Measurements from ENCODE around the gene REG4.
"Not testable (repeated sequence)": the region's sequence is repeated elsewhere in the genome, so short reads cannot be mapped to it uniquely, and the experiment has no call there.

Gene REG4

DNA sequence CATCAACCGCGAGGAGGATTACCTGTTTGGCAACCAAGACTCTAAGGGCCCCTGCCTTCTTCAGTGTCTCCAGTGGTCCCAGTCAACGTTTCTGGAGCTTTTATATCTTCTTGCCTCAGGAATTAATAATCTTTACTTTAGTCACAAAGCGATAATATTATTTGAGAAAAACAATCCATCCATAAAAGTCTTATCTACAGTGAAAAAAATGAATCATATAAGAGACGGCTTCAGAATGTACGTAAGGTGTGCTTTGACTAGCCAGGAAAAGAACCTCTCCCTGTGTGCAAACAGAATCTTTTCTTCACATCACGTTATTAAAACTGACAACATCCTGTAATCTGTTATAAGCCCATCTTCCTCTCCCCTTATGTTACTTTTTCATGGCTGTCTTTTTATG, at the start of gene REG4:
Gene REG4, minus strand, starts transcription at position 74 of the 400 bp plus-strand sequence. CDS start 2,691 bp downstream, outside the sequence.
- DNase-seq (ENCODE audit: extremely low spot score), result no peak
- TF ChIP-seq, protein P1, sequence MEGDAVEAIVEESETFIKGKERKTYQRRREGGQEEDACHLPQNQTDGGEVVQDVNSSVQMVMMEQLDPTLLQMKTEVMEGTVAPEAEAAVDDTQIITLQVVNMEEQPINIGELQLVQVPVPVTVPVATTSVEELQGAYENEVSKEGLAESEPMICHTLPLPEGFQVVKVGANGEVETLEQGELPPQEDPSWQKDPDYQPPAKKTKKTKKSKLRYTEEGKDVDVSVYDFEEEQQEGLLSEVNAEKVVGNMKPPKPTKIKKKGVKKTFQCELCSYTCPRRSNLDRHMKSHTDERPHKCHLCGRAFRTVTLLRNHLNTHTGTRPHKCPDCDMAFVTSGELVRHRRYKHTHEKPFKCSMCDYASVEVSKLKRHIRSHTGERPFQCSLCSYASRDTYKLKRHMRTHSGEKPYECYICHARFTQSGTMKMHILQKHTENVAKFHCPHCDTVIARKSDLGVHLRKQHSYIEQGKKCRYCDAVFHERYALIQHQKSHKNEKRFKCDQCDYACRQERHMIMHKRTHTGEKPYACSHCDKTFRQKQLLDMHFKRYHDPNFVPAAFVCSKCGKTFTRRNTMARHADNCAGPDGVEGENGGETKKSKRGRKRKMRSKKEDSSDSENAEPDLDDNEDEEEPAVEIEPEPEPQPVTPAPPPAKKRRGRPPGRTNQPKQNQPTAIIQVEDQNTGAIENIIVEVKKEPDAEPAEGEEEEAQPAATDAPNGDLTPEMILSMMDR (IDR thresholded peaks at IDR 0.05; ENCODE audit: control extremely low read depth, extremely low read depth, low read depth, missing control alignments), result no peak
- CTCF ChIA-PET, result interaction anchor here (1.1 to 2.1 kb wide), 2 partner anchors 12 to 68 kb away, joined by 4 to 7 read pairs; no protein-coding TSS in a partner anchor
- POLR2A ChIA-PET, result no interaction called here

GRCh38 chr1:119859647-119860046, 48.4 kb upstream of the REG4 start:
- TF ChIP-seq, protein P1 (IDR thresholded peaks at IDR 0.05; ENCODE audit: control extremely low read depth, extremely low read depth, low read depth, missing control alignments), result no peak
- DNase-seq (ENCODE audit: extremely low spot score), result no peak
- POLR2A ChIA-PET, result no interaction called here
- CTCF ChIA-PET, result interaction anchor here (1.7 to 2.9 kb wide), 3 partner anchors 10 to 51 kb away, joined by 3 to 18 read pairs (median 5); no protein-coding TSS in a partner anchor

- POLR2A ChIA-PET; DNase-seq (ENCODE audit: extremely low spot score): not testable (repeated sequence)
- CTCF ChIA-PET, result interaction anchor here (0.7 to 2.9 kb wide), 4 partner anchors 11 to 50 kb away, joined by 5 to 18 read pairs (median 5); no protein-coding TSS in a partner anchor
These were observed 47.4 kb upstream of the REG4 start for GRCh38 chr1:119858556-119859214.

- TF ChIP-seq, protein P1 (IDR thresholded peaks at IDR 0.05; ENCODE audit: control extremely low read depth, extremely low read depth, low read depth, missing control alignments), result no peak
- no peak for DNase-seq (ENCODE audit: extremely low spot score)
- POLR2A ChIA-PET, result no interaction called here
- CTCF ChIA-PET, result interaction anchor here (1.4 to 1.8 kb wide), 2 partner anchors 15 to 49 kb away, joined by 5 read pairs; no protein-coding TSS in a partner anchor
These were observed 46.9 kb upstream of the REG4 start for GRCh38 chr1:119858126-119858525.

DNA sequence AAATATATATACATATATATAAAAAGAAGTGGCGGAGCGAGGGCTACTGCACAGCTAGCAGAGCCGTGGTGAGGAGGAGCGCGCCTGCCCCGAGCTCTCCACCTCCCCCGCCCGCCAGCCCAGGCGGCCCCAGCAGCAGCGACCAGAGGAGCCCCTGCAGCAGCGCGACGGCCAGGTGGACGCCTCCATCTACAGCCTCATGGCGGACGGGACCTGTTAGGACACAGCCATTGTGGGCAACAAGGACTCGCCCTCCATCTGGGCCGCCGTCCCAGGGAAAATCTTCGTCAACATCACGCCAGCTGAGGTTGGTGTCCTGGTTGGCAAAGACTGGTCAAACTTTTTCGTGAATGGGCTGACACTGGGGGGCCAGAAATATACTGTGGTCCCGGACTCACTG, 41.9 kb upstream of the REG4 start:
- POLR2A ChIA-PET, result no interaction called here
- TF ChIP-seq, protein P1 (IDR thresholded peaks at IDR 0.05; ENCODE audit: control extremely low read depth, extremely low read depth, low read depth, missing control alignments), result no peak
- CTCF ChIA-PET, result no interaction called here
- DNase-seq (ENCODE audit: extremely low spot score), result no peak

GRCh38 chr1:119844206-119844605, 32.9 kb upstream of the REG4 start:
- POLR2A ChIA-PET; DNase-seq (ENCODE audit: extremely low spot score): not testable (repeated sequence)
- CTCF ChIA-PET, result interaction anchor here (0.8 to 2.5 kb wide), 5 partner anchors 14 to 35 kb away, joined by 3 to 8 read pairs (median 3); no protein-coding TSS in a partner anchor
- TF ChIP-seq, protein P1 (IDR thresholded peaks at IDR 0.05; ENCODE audit: control extremely low read depth, extremely low read depth, low read depth, missing control alignments), result peak; percentile 5

- no peak for DNase-seq (ENCODE audit: extremely low spot score)
- TF ChIP-seq, protein P1 (IDR thresholded peaks at IDR 0.05; ENCODE audit: control extremely low read depth, extremely low read depth, low read depth, missing control alignments), result no peak
- POLR2A ChIA-PET, result no interaction called here
- CTCF ChIA-PET, result interaction anchor here (1.4 kb wide), 1 partner anchor 32 kb away, joined by 3 read pairs; no protein-coding TSS in a partner anchor
These were observed 30.0 kb upstream of the REG4 start for GRCh38 chr1:119841306-119841705.
